Umbilical cord (tissue), 2 donors: ENCODE data around the gene GPLD1. TPM values are rescaled to one million over a fixed set of nuclear protein-coding genes. Genes with fewer than 3 reads are reported as not detected.

Experiments used
- DNase-seq: peaks from one replicate; pipeline ENCODE4 v3.0.0-alpha.2; 2015; ENCODE audit warnings: low spot score
- total RNA-seq: library from RNA; depleted of rRNA; stranded (reverse); fragments of >200 nt; gene quantifications from one replicate; pipeline ENCODE4 v1.2.3, GENCODE V29; 2014; ENCODE audit warnings: low replicate concordance; ENCODE audit not compliant: insufficient read depth

GPLD1 gene
- total RNA-seq, 1 donor from 2014 or later: not detected

GRCh38 chr6:24455061-24455460 is 34.3 kb downstream of the GPLD1 start:
- no peak for DNase-seq

GRCh38 chr6:24454452-24454851 is 34.9 kb downstream of the GPLD1 start:
- DNase-seq: no peak

DNA sequence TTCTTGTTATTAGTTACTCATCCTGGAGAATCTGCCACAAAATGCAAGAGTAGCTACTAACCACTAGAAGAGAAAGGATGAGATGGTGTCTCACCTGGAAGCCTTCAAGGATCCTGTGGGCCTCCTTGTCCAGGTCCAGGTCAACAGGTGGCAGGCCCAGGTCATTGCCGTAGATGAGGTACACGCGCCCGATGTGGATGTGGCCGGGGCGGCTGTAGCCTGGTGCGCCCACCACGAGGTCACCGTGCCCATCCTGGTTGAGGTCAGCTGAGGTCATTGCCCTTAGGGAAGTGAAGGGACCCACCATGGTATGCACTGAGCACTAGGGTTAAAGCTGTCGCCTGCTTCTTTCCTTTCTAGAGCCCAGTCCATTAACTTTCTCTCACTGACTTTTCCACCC is 35.5 kb downstream of the GPLD1 start:
- DNase-seq: no peak

DNA sequence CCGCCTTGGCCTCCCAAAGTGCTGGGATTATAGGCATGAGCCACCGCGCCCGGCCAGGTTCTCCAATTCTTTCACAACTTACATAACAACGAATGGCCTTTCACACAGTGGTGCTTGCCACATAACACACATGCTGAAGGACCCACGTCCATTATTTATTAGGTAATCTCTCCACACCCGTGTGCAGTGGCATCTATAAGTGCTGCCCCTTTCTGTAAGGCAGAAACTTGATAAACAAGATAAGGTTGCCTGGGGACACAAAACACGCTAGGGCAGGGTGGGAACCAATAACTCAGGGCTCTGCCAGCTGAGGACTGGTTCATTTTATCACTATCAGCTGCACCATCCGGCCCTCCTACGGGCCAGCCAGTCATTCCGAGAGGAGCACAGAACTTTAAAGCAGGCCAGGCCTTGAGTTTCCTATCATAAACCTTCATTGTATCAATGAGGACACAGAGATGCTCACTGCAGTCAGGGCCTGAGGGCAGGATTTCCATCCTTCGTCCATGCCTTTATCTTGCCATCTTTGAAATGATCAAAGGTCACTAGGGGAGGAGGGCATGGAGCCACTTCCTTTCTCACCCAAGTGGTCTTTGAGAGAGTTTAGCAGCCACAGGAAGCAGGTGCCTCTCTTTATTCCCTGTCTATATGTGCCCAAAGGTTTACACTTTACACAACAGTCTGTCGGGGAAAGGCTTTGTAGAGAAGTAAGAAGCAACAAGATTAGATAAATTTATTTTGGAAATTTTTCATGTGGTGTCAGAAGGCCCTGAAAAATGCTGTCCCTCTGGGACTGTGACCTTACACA is 37.6 kb downstream of the GPLD1 start:
- DNase-seq: peak; percentile 7

DNA sequence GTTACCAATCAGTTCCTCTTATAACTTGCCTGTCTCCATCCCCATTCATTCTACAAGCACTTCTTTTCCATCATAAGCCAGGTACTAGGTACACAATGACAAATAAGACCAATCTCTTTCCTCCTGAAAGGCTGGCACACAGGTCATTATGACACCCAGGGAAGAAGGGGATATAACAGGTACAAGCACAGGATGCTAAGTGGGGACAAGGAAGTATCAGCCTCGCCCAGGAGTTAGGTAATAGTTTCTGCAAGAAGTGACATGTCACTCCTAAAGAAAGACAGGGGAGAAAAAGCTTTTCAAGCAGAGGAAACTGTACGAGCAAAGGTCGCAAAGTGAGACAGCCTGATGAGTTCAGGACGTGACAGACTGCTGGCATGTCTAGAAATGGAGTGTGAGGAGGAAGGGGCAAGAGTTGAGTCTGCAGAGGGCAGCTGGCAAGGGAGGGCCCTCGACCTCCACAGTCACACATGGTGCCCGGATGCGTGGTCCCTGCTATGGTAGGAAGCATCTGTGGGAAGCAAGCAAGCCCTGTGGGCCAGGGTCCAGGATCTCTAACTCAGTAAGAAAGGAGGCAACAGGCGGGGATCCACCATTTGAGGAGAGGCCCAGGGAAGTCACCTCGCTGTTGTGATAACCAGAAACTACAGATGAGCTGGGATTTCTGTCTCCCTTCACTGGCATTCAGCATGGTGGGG is 40.4 kb downstream of the GPLD1 start:
- DNase-seq: no peak

GRCh38 chr6:24448396-24448795 is 41.0 kb downstream of the GPLD1 start:
- DNase-seq: no peak

DNA sequence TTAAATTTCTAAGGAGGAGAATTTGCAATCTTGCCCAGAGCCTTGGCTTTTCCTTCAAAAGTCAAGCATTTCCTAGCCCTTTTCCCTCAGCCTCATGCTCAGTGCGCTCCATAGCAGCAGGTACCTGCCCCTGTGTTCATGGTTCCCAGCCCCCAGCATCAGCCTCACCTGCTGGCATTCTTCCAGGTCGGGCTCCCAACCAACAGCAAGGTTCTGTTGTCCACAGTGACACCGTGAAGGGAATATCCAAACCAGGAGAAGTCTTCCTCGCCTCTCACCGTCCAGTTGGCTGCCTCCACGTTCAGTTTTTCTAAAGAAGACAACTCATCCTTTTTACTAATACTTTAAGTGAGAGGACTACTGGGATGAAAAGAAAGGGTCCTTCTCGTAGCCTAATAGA is 42.7 kb downstream of the GPLD1 start:
- DNase-seq: no peak

- DNase-seq: no peak
These were observed 43.7 kb downstream of the GPLD1 start for GRCh38 chr6:24445704-24446103.

- DNase-seq: no peak
These were observed 44.8 kb downstream of the GPLD1 start for GRCh38 chr6:24444588-24444987.

DNA sequence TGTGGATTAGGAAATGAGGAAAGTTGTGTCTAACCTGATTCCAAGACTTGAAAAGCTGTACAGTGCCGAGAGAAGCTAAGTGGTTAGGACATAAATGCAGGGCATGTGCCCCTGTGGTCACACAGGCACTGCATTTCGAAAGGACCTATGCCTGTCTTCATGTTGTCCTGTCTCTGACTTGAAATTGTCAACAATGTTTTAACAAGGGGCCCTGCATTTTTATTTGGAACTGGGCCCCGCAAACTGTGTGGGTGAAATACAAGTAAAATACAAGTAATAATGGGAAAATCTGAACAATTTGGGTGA is 47.8 kb downstream of the GPLD1 start:
- no peak for DNase-seq

DNA sequence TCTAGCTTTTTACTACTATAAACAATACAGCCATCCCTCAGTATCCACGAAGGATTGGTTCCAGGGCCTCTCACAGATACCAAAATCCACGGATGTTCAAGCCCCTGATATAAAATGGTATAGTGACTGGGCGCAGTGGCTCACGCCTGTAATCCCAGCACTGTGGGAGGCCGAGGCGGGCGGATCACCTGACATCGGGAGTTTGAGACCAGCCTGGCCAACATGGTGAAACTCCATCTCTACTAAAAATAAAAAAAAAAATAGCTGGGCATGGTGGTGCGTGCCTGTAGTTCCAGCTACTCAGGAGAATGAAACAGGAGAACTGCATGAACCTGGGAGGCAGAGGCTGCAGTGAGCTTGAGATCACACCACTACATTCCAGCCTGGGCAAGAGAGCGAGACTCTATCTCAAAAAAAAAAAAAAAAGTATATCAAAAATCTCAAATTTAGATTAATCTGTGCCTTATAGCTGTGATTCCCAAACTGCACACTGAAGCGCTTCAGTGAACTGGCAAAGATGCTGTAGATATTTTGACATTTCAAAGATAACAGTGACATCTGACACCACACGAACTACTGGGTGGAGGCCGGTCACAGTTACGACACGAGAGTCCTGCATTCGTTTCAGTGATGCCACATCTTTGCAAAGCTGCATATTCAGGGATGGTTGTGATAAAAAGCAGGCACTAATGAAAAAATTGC is 48.3 kb downstream of the GPLD1 start:
- DNase-seq: peak; percentile 17

DNA sequence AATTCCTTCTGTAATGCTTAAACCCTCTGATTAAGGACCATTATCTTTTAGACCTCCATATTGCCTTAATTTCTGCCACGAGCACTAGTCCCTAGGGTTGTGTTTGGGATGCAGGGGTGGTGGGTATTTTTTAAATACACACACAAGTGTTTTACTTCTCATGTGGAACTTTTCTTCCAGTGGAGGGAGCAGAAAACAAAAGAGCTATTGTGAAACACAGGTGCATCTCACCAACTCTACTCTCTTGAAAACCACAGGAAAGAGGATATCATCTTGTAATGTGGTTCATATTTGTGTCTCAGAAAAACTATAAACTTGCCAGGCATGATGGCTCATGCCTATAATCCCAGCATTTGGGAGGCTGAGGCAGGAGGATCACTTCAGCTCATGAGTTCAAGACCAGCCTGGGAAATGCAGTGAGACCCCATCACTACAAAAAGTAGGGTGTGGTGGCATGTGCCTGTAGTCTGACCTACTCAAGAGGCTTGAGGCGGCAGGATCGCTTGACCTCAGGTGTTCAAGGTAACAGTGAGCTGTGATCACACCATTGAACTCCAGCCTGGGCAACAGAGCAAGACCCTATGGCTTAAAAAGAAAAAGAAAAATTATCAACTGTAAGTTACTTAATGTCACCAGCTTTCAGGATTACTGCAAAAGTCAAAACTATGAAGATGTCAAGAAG is 49.4 kb downstream of the GPLD1 start:
- no peak for DNase-seq

DNA sequence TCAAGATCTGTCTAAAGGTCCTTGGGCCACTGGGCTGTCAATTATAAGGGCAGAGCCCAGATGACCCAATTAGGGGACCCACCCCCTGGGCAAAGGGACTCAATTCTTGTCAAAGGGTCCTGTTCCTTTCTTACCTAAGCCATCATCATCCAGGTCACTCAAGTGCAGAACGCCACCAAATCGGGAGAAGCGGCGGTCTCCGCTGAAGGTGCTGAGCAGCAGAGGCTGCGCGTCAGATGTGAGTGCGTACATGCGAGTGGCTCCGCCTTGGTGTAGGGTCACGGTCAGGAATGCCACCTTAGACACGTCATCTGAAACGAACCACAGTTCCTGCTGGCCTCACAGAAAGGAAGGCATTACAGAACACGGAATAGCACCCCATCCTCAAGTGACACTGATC is 52.4 kb downstream of the GPLD1 start:
- no peak for DNase-seq

- no peak for DNase-seq
These were observed 56.8 kb downstream of the GPLD1 start for GRCh38 chr6:24432611-24433010.

GRCh38 chr6:24431045-24431451 is 58.3 kb downstream of the GPLD1 start:
- DNase-seq: peak; percentile 26

DNA sequence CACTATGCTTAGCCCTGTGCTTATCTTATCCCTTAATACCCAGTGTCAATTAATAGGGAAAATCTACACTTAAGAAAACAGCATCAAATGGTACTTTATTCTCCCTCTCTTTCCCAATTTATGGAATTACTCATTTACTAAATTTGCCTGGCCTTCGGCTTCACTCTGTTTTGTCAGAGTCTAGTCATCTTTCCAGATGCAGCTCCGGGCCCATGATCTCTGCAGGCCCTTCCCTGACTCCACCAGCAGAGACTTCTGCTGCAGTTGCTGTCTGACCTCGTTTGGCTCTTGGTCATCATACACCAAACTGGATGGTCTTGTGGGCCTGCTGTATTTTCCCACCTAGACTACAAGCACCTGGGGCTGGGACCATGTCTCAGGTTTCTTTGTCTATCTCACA is 59.3 kb downstream of the GPLD1 start:
- no peak for DNase-seq

DNA sequence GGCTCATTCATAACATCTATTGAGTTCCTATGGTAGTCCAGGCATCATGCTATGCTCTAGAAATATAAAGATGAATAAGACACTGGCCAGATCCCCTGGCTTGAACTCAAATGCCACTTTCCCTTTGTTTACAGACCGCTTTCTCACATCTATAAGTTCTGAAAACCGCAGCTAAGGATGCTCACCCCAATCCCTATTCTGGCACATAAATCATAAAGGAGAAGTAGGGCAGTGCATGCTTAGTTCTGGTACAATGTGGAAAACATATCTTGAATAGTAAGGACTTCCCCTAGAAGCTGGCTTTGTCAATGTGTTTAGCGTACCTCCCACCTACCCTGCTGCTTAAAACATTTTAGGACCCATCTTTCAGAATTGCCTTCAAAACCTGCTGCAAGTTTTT is 60.2 kb downstream of the GPLD1 start:
- DNase-seq: no peak

DNA sequence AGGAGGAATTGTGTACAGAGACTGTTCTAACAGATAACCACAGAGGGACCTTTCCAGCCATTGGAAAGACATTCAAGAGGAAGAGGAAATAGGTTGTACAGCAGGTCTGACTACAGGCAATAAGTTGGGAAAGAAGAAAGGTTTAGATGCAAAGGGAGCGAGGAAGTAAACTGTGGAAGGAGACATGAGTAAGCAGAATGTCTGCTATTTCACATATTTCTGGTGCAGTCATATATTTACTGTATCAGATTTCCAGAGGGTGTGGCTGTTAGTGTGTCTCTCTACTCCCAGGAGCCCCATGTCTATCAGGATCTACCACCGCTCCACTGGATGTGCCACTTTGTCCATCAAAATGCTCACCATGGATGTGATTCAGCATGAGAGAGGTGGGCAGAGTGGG is 60.8 kb downstream of the GPLD1 start:
- no peak for DNase-seq

- no peak for DNase-seq
These were observed 62.5 kb downstream of the GPLD1 start for GRCh38 chr6:24426729-24427446.

GRCh38 chr6:24425091-24425490 is 64.3 kb downstream of the GPLD1 start:
- DNase-seq: no peak

DNA sequence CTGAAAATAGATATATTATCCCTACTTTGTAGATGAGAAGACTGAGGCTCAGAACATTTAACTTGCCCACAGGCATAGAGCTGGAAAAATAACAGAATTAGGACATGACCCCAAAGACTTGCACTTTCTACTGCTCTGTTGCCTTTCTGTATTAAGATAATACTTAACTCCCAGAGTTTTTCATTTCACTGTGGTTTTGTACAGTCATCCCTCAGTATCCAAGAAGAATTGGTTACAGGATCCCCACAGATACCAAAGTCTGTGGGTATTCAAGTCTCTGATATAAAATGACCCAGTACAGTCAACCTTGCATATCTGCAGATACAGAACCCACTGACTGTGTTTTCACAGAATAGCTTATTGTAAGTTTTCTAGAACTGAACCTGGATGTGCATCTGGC is 69.9 kb downstream of the GPLD1 start:
- DNase-seq: no peak

GRCh38 chr6:24415753-24416152 is 73.6 kb downstream of the GPLD1 start:
- DNase-seq: no peak
